Measurements from ENCODE around the gene KIF18A.
"Not testable (repeated sequence)": the region's sequence is repeated elsewhere in the genome, so short reads cannot be mapped to it uniquely, and the experiment has no call there.

The KIF18A gene

GRCh38 chr11:28114731-28115130, 6.8 kb upstream of the KIF18A start:
- peaks cover 53% of the 10 kb centered on the region for H3K4me1 Mint-ChIP-seq
- no peak overlapping the region for H3K4me3 Mint-ChIP-seq
- H3K27ac Mint-ChIP-seq, result no peak overlapping the region
- peaks cover 12% of the 10 kb centered on the region for H3K36me3 Mint-ChIP-seq
- H3K9me3 Mint-ChIP-seq, result no peaks in the 10 kb centered on the region
- no peaks in the 10 kb centered on the region for H3K27me3 Mint-ChIP-seq

GRCh38 chr11:28114116-28114515, 6.2 kb upstream of the KIF18A start:
- Mint-ChIP-seq H3K9me3 (no peaks in the 10 kb centered on the region), H3K27ac (no peak overlapping the region), H3K27me3 (no peaks in the 10 kb centered on the region), H3K36me3 (peaks cover 12% of the 10 kb centered on the region), H3K4me3 (no peak overlapping the region), H3K4me1 (peaks cover 57% of the 10 kb centered on the region)

GRCh38 chr11:28110821-28111200, 2.9 kb upstream of the KIF18A start:
- H3K9me3 Mint-ChIP-seq, result no peaks in the 10 kb centered on the region
- H3K4me1 Mint-ChIP-seq, result peaks cover 66% of the 10 kb centered on the region
- H3K27me3 Mint-ChIP-seq, result no peaks in the 10 kb centered on the region
- H3K27ac Mint-ChIP-seq, result peak overlapping the region; percentile 91
- H3K36me3 Mint-ChIP-seq, result peaks cover 4% of the 10 kb centered on the region
- H3K4me3 Mint-ChIP-seq, result peak overlapping the region; percentile 93

GRCh38 chr11:28110108-28110820, 2.3 kb upstream of the KIF18A start:
- H3K27ac Mint-ChIP-seq, result peak overlapping the region; percentile 91
- no peaks in the 10 kb centered on the region for H3K27me3 Mint-ChIP-seq
- peaks cover 4% of the 10 kb centered on the region for H3K36me3 Mint-ChIP-seq
- no peaks in the 10 kb centered on the region for H3K9me3 Mint-ChIP-seq
- peak overlapping the region; percentile 93 for H3K4me3 Mint-ChIP-seq
- peaks cover 66% of the 10 kb centered on the region for H3K4me1 Mint-ChIP-seq

- H3K9me3 Mint-ChIP-seq, result no peaks in the 10 kb centered on the region
- H3K36me3 Mint-ChIP-seq, result peaks cover 1% of the 10 kb centered on the region
- H3K27me3 Mint-ChIP-seq, result no peaks in the 10 kb centered on the region
- H3K27ac Mint-ChIP-seq, result peak overlapping the region; percentile 75
- H3K4me1 Mint-ChIP-seq, result peaks cover 62% of the 10 kb centered on the region
- H3K4me3 Mint-ChIP-seq, result peak overlapping the region; percentile 93
These were observed 1.0 kb upstream of the KIF18A start for GRCh38 chr11:28108958-28109357.

- Mint-ChIP-seq H3K36me3 (no peaks in the 10 kb centered on the region), H3K27me3 (no peaks in the 10 kb centered on the region), H3K4me1 (peaks cover 56% of the 10 kb centered on the region)
These were observed 686 bp downstream of the KIF18A start for GRCh38 chr11:28107191-28107749.

GRCh38 chr11:28106353-28107043, 1.5 kb downstream of the KIF18A start:
- H3K4me3 Mint-ChIP-seq, result peak overlapping the region; percentile 49
- H3K27me3 Mint-ChIP-seq, result no peaks in the 10 kb centered on the region
- no peaks in the 10 kb centered on the region for H3K9me3 Mint-ChIP-seq
- no peak overlapping the region for H3K27ac Mint-ChIP-seq
- peaks cover 48% of the 10 kb centered on the region for H3K4me1 Mint-ChIP-seq
- H3K36me3 Mint-ChIP-seq, result no peaks in the 10 kb centered on the region

More at GRCh38 chr11:28107191-28107749, 686 bp downstream of the KIF18A start:
- Mint-ChIP-seq H3K4me3 (peak overlapping the region; percentile 93), H3K27ac (peak overlapping the region; percentile 80), H3K9me3 (no peaks in the 10 kb centered on the region)

GRCh38 chr11:28105869-28106268, 2.1 kb downstream of the KIF18A start:
- H3K4me1 Mint-ChIP-seq, result peaks cover 42% of the 10 kb centered on the region
- H3K36me3 Mint-ChIP-seq, result no peaks in the 10 kb centered on the region
- H3K9me3 Mint-ChIP-seq, result no peaks in the 10 kb centered on the region
- H3K27me3 Mint-ChIP-seq, result no peaks in the 10 kb centered on the region
- no peak overlapping the region for H3K27ac Mint-ChIP-seq
- H3K4me3 Mint-ChIP-seq, result no peak overlapping the region

- no peaks in the 10 kb centered on the region for H3K9me3 Mint-ChIP-seq
- no peak overlapping the region for H3K4me3 Mint-ChIP-seq
- H3K27me3 Mint-ChIP-seq, result no peaks in the 10 kb centered on the region
- H3K4me1 Mint-ChIP-seq, result peaks cover 33% of the 10 kb centered on the region
- H3K36me3 Mint-ChIP-seq, result no peaks in the 10 kb centered on the region
- H3K27ac Mint-ChIP-seq, result no peak overlapping the region
These were observed 3.0 kb downstream of the KIF18A start for GRCh38 chr11:28104984-28105383.

GRCh38 chr11:28104425-28104824, 3.5 kb downstream of the KIF18A start:
- no peaks in the 10 kb centered on the region for H3K36me3 Mint-ChIP-seq
- H3K27ac Mint-ChIP-seq, result no peak overlapping the region
- H3K4me1 Mint-ChIP-seq, result peaks cover 28% of the 10 kb centered on the region
- H3K9me3 Mint-ChIP-seq, result no peaks in the 10 kb centered on the region
- H3K27me3 Mint-ChIP-seq, result no peaks in the 10 kb centered on the region
- H3K4me3 Mint-ChIP-seq, result no peak overlapping the region

GRCh38 chr11:28102300-28102699, 5.7 kb downstream of the KIF18A start:
- H3K9me3 Mint-ChIP-seq, H3K27me3 Mint-ChIP-seq, H3K4me1 Mint-ChIP-seq, H3K4me3 Mint-ChIP-seq, H3K36me3 Mint-ChIP-seq, H3K27ac Mint-ChIP-seq: not testable (repeated sequence)

GRCh38 chr11:28100665-28101064, 7.3 kb downstream of the KIF18A start:
- H3K36me3 Mint-ChIP-seq, result no peaks in the 10 kb centered on the region
- H3K9me3 Mint-ChIP-seq, result no peaks in the 10 kb centered on the region
- no peak overlapping the region for H3K27ac Mint-ChIP-seq
- no peak overlapping the region for H3K4me3 Mint-ChIP-seq
- H3K27me3 Mint-ChIP-seq, result no peaks in the 10 kb centered on the region
- no peaks in the 10 kb centered on the region for H3K4me1 Mint-ChIP-seq

- Mint-ChIP-seq H3K36me3 (no peaks in the 10 kb centered on the region), H3K9me3 (no peaks in the 10 kb centered on the region), H3K4me3 (no peak overlapping the region), H3K27me3 (no peaks in the 10 kb centered on the region), H3K27ac (no peak overlapping the region), H3K4me1 (no peaks in the 10 kb centered on the region)
These were observed 8.2 kb downstream of the KIF18A start for GRCh38 chr11:28099715-28100114.

GRCh38 chr11:28098257-28098656, 9.7 kb downstream of the KIF18A start:
- H3K9me3 Mint-ChIP-seq, result no peaks in the 10 kb centered on the region
- no peaks in the 10 kb centered on the region for H3K27me3 Mint-ChIP-seq
- H3K27ac Mint-ChIP-seq, result no peak overlapping the region
- H3K4me3 Mint-ChIP-seq, result no peak overlapping the region
- H3K36me3 Mint-ChIP-seq, result no peaks in the 10 kb centered on the region
- no peaks in the 10 kb centered on the region for H3K4me1 Mint-ChIP-seq

GRCh38 chr11:28092786-28093185, 15.2 kb downstream of the KIF18A start:
- Mint-ChIP-seq H3K4me1 (no peaks in the 10 kb centered on the region), H3K27ac (no peak overlapping the region), H3K9me3 (no peaks in the 10 kb centered on the region), H3K27me3 (no peaks in the 10 kb centered on the region), H3K36me3 (no peaks in the 10 kb centered on the region), H3K4me3 (no peak overlapping the region)

GRCh38 chr11:28090052-28090749, 17.8 kb downstream of the KIF18A start:
- Mint-ChIP-seq H3K27ac (no peak overlapping the region), H3K9me3 (no peaks in the 10 kb centered on the region), H3K4me1 (no peaks in the 10 kb centered on the region), H3K4me3 (no peak overlapping the region), H3K36me3 (no peaks in the 10 kb centered on the region), H3K27me3 (no peaks in the 10 kb centered on the region)

All from activated naive CD4-positive, alpha-beta T cell treated with anti-CD3 and anti-CD28 coated beads, Interleukin-2, amount 50 U/mL, for 24 hours (primary cell).